GM12865 (cell line): ENCODE data around the gene SMU1.

Experiments used
- DNase-seq: peaks from one replicate; pipeline ENCODE4 v3.0.0; 2010; ENCODE audit warnings: low read depth
- H3K4me3 ChIP-seq: 2 replicates; pipeline ENCODE4 v1.5.1; 2011; ENCODE audit warnings: mild to moderate bottlenecking, low read depth, low read length, control low read depth
- TF ChIP-seq, protein P1 (sequence below): IDR thresholded peaks from 2 replicates; pipeline ENCODE4 v1.5.1; 2011; ENCODE audit warnings: low read length, control low read depth, low read depth, inconsistent platforms; ENCODE audit not compliant: insufficient read depth; ENCODE audit errors: missing control alignments

Gene SMU1

DNA sequence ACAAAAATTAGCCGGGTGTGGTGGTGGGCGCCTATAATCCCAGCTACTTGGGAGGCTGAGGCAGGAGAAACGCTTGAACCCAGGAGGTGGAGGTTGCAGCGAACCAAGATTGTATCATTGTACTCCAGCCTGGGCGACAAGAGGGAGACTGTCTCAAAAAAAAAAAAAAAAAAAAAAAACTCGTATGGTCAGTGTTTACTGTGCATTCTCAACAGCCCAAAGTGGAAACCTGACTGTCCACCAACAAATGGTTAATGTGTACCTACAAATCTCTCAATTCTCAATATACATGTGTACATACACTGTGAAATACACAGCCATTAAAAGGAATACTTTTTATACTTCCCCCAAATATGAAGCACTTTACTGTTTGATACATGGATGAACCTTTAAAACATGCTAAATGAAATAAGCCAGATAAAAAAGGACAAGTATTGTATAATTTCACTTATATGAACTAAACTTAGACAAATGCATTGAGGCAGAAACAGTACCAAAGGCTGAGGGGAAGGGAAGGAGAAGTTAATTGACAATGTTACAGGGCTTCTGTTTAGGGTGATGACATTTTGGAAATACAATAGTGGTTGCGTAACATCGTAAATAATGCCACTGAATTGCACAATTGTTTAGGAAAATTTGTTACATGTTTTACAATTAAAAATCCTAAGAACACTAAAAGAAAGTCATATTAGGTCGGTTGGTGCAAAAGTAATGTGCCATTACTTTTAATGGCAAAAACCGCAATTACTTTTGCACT is 34.9 kb downstream of the SMU1 start:
- no peak overlapping the region for H3K4me3 ChIP-seq
- TF ChIP-seq, protein P1, sequence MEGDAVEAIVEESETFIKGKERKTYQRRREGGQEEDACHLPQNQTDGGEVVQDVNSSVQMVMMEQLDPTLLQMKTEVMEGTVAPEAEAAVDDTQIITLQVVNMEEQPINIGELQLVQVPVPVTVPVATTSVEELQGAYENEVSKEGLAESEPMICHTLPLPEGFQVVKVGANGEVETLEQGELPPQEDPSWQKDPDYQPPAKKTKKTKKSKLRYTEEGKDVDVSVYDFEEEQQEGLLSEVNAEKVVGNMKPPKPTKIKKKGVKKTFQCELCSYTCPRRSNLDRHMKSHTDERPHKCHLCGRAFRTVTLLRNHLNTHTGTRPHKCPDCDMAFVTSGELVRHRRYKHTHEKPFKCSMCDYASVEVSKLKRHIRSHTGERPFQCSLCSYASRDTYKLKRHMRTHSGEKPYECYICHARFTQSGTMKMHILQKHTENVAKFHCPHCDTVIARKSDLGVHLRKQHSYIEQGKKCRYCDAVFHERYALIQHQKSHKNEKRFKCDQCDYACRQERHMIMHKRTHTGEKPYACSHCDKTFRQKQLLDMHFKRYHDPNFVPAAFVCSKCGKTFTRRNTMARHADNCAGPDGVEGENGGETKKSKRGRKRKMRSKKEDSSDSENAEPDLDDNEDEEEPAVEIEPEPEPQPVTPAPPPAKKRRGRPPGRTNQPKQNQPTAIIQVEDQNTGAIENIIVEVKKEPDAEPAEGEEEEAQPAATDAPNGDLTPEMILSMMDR: no peak
- DNase-seq: no peak

DNA sequence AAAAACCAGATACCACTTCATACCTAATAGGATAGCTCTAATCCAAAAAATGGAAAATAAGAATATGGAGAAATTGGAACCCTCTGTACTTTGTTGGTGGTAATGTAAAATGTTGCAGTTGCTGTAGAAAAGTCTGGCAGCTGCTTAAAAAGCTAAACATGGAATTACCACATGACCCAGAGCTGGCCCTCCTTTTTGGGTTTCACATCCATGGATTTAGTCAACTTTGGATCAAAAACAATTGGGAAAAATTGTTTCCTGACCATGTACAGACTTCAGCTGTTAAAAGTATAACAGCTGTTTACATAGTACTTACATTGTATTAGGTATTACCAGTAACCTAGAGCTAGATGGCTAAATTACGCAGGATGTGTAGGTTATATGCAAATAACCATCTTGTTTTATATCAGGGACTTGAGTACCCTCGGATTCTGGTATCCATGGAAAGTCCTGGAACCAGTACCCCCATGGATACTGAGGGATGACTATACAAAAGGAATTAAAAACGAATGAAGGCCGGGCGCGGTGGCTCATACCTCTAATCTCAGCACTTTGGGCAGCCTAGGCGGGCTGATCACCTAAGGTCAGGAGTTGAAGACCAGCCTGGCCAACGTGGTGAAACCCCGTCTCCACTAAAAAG is 35.6 kb downstream of the SMU1 start:
- DNase-seq: no peak
- H3K4me3 ChIP-seq: no peak overlapping the region
- TF ChIP-seq, protein P1: no peak

DNA sequence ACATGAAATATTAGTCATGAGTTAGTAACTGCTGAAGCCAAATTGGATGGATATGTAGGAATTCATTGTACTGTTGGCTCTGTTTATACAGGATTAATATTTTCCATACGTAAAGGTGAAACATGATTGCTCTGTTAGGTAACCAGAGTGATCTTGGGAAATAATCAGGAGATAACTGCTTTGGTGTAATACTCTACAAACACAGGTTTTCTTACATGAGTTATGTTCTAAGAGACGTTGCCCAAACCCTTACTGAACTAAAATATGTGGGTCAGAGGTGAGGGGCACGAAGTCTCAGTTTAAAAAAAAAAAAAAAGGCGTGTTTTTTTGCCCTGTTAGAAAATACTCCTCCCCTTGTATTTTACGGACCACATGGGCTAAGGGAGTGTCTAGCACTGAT is 43.6 kb downstream of the SMU1 start:
- no peak for DNase-seq
- TF ChIP-seq, protein P1: no peak
- no peak overlapping the region for H3K4me3 ChIP-seq

DNA sequence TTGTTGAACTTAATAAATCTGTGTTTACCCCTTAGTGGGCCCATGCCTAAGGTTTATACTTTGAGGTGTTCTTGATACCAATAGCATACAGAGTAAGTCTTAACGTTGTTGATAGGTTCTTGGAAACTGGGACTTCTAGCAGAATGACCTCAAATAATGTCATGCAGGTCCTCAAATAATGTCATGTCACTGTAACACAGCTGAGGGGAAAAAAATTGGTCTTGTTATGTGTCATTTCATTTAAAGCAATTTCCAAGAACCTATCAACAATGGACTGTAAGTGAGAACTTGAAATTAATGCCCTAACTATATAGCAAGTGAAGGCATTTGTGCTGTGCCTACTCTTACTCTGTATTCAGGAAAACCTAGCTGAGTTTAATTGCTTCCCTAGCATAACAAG is 44.2 kb downstream of the SMU1 start:
- TF ChIP-seq, protein P1: no peak
- no peak overlapping the region for H3K4me3 ChIP-seq
- no peak for DNase-seq

DNA sequence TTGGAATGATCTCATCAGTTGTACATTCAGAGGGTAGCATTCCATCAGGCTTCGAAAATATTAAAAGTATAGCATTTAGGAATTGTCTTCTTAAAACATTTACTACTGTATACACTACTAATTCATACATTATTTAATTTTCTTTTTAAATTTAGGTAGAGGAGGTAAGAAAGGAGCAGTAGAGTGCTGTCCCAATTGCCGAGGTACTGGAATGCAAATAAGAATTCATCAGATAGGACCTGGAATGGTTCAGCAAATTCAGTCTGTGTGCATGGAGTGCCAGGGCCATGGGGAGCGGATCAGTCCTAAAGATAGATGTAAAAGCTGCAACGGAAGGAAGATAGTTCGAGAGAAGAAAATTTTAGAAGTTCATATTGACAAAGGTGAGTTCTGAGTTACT is 46.2 kb downstream of the SMU1 start:
- no peak for DNase-seq
- no peak overlapping the region for H3K4me3 ChIP-seq
- TF ChIP-seq, protein P1: no peak

DNA sequence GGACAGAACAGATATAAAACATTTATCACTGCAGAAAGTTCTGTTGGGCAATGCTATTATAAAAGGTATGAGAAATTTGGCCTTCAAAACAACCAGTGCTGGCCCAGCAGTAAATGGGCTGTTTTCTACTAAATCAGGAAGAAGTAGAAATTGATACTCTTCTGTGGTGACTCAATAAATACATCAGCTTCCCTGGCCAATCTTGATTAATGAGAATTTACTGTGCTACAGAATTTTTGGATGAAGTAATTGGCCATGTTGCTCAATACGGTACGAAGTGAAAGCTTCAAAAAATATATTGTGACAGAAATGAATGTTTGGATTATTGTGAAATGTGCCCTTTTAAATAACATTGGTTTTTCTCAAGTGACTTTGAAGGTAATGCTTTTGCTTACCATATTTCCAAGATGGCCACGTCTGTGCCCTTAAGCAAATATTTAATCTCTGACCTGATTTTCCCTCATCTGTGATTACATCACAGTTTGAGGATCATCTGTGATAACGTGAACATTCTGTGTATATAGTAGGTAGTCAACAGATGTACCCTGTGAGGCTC is 47.2 kb downstream of the SMU1 start:
- no peak overlapping the region for H3K4me3 ChIP-seq
- TF ChIP-seq, protein P1: no peak
- no peak for DNase-seq
